GM10266 (cell line): ENCODE measurements around the gene IFITM2.

Experiments
- DNase-seq: peaks from one replicate; pipeline ENCODE4 v3.0.0; 2012; ENCODE audit errors: extremely low spot score
- TF ChIP-seq, protein P1 (sequence below): IDR thresholded peaks from 2 replicates; pipeline ENCODE4 v1.5.1; 2012; ENCODE audit warnings: mild to moderate bottlenecking, low read depth; ENCODE audit not compliant: control insufficient read depth, insufficient read depth; ENCODE audit errors: missing control alignments

IFITM2 gene

DNA sequence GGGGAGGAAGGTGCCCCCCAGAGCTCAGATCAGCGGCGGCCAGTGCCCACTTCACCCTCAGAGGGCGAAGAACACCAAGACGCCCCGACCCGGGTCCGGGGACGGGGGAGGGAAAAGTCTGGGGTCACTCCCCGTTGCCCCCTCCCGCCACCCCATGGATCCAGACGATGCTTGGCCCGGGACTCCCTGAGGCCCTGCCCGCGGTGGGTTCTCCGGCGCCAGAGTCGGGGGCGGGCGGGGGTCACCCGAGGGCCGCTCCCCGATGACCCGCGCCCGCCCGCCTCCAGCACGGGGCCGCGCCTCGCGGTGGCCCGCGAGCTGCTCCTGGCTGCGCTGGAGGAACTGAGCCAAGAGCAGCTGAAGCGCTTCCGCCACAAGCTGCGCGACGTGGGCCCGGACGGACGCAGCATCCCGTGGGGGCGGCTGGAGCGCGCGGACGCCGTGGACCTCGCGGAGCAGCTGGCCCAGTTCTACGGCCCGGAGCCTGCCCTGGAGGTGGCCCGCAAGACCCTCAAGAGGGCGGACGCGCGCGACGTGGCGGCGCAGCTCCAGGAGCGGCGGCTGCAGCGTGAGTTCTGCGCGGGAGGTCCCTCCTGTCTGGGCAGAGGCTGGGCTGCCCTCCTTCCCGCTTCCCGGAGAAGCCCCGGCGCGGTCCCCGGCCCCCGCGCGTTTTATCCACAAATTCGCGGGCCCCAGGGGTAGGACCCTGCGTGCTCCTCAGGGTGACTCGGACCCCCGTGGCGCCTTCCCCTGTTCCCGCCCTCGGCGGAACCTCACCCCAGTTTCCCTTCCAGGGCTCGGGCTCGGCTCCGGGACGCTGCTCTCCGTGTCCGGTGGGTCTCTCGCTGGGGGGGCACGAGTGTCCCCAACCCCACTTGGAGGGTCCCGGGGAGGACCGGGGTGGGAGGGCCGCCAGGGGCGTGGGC lies 28.3 kb upstream of the IFITM2 start:
- TF ChIP-seq, protein P1, sequence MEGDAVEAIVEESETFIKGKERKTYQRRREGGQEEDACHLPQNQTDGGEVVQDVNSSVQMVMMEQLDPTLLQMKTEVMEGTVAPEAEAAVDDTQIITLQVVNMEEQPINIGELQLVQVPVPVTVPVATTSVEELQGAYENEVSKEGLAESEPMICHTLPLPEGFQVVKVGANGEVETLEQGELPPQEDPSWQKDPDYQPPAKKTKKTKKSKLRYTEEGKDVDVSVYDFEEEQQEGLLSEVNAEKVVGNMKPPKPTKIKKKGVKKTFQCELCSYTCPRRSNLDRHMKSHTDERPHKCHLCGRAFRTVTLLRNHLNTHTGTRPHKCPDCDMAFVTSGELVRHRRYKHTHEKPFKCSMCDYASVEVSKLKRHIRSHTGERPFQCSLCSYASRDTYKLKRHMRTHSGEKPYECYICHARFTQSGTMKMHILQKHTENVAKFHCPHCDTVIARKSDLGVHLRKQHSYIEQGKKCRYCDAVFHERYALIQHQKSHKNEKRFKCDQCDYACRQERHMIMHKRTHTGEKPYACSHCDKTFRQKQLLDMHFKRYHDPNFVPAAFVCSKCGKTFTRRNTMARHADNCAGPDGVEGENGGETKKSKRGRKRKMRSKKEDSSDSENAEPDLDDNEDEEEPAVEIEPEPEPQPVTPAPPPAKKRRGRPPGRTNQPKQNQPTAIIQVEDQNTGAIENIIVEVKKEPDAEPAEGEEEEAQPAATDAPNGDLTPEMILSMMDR, result no peak
- DNase-seq, result peak; percentile 44

DNA sequence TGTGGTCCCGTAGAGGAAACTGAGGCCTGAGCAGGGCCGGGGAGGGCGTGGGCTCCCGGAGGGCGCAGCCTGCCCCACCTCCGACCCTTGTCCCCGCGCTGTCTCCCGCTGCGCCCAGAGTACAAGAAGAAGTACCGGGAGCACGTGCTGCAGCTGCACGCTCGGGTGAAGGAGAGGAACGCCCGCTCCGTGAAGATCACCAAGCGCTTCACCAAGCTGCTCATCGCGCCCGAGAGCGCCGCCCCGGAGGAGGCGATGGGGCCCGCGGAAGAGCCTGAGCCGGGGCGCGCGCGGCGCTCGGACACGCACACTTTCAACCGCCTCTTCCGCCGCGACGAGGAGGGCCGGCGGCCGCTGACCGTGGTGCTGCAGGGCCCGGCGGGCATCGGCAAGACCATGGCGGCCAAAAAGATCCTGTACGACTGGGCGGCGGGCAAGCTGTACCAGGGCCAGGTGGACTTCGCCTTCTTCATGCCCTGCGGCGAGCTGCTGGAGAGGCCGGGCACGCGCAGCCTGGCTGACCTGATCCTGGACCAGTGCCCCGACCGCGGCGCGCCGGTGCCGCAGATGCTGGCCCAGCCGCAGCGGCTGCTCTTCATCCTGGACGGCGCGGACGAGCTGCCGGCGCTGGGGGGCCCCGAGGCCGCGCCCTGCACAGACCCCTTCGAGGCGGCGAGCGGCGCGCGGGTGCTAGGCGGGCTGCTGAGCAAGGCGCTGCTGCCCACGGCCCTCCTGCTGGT lies 27.5 kb upstream of the IFITM2 start:
- TF ChIP-seq, protein P1, result no peak
- DNase-seq, result peak; percentile 50

DNA sequence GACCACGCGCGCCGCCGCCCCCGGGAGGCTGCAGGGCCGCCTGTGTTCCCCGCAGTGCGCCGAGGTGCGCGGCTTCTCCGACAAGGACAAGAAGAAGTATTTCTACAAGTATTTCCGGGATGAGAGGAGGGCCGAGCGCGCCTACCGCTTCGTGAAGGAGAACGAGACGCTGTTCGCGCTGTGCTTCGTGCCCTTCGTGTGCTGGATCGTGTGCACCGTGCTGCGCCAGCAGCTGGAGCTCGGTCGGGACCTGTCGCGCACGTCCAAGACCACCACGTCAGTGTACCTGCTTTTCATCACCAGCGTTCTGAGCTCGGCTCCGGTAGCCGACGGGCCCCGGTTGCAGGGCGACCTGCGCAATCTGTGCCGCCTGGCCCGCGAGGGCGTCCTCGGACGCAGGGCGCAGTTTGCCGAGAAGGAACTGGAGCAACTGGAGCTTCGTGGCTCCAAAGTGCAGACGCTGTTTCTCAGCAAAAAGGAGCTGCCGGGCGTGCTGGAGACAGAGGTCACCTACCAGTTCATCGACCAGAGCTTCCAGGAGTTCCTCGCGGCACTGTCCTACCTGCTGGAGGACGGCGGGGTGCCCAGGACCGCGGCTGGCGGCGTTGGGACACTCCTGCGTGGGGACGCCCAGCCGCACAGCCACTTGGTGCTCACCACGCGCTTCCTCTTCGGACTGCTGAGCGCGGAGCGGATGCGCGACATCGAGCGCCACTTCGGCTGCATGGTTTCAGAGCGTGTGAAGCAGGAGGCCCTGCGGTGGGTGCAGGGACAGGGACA lies 26.7 kb upstream of the IFITM2 start:
- DNase-seq, result peak; percentile 39
- TF ChIP-seq, protein P1, result no peak

DNA sequence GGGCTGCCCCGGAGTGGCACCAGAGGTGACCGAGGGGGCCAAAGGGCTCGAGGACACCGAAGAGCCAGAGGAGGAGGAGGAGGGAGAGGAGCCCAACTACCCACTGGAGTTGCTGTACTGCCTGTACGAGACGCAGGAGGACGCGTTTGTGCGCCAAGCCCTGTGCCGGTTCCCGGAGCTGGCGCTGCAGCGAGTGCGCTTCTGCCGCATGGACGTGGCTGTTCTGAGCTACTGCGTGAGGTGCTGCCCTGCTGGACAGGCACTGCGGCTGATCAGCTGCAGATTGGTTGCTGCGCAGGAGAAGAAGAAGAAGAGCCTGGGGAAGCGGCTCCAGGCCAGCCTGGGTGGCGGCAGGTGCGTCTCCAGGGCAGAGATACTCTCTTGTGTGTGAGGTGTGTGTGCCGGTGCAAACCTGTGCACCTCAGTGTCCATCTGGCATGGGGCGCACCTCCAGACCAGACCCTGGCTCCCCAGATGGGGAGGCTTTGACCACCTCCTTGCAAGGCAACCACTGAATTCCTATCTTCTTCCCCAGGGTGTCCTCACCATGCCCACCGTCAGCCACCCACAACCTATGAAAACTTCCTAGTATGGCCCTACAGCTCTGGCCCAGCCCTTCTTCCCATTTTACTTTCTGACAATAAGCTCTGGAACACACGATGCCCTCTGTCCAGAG lies 26.0 kb upstream of the IFITM2 start:
- TF ChIP-seq, protein P1, result no peak
- DNase-seq, result peak; percentile 27

DNA sequence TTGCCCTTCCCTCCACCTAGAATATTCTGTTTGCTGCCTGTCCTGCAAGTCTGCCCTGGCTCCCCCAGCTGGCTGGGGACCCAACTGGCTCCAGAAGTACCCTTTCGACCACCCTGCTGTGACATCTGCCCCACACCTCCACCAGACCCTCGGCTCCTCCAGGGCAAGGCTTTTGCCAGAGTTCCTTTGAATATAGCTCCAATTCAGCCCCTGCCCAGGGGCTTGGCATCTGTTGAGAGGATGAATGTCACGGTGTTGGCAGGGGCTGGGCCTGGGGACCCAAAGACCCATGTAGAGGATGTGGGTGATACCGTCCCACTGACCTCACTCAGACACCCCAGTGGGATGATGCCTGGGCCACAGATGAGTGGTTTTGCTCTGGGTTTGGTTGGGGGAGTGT lies 25.4 kb upstream of the IFITM2 start:
- no peak for DNase-seq
- TF ChIP-seq, protein P1, result no peak

DNA sequence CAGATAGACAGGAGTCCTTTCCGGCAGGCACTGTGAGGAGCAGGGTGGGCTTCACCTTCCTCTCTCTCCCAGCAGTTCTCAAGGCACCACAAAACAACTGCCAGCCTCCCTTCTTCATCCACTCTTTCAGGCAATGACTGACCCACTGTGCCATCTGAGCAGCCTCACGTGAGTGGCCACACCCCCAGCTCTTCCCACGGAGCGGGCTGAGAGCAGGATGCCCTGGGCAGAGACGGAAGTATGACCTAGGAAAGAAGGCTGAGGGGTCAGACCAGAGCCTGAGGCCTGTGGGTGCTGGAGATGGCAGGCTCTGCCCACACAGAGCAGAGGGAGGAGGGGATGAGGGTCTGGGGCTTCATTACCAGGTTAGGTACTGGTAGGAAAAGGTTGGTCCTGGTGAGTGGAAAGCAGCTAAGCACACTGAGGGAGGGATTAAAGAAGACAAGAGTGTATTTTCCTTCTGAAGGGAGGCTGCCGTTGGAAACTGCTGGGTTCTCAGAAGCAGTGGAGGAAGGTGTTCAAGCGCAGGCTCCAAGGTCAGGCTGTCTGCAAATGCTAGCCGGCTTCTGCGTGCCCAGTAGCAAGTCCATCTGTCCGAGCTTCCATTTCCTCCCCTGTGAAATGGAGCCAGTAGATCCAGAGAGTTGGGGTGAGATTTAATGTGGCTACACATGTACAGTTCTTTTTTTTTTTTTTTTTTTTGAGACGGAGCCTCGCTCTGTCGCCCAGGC lies 24.8 kb upstream of the IFITM2 start:
- peak; percentile 26 for DNase-seq
- TF ChIP-seq, protein P1, result no peak
